Measurements from ENCODE around the gene LRP1B. TPM values are rescaled to one million over a fixed set of nuclear protein-coding genes. Genes with fewer than 3 reads are reported as not detected.

Gene LRP1B
- total and polyA plus RNA-seq, 2 donors (not counting 1 experiment from before 2014, with no cell fraction given) = not detected

DNA sequence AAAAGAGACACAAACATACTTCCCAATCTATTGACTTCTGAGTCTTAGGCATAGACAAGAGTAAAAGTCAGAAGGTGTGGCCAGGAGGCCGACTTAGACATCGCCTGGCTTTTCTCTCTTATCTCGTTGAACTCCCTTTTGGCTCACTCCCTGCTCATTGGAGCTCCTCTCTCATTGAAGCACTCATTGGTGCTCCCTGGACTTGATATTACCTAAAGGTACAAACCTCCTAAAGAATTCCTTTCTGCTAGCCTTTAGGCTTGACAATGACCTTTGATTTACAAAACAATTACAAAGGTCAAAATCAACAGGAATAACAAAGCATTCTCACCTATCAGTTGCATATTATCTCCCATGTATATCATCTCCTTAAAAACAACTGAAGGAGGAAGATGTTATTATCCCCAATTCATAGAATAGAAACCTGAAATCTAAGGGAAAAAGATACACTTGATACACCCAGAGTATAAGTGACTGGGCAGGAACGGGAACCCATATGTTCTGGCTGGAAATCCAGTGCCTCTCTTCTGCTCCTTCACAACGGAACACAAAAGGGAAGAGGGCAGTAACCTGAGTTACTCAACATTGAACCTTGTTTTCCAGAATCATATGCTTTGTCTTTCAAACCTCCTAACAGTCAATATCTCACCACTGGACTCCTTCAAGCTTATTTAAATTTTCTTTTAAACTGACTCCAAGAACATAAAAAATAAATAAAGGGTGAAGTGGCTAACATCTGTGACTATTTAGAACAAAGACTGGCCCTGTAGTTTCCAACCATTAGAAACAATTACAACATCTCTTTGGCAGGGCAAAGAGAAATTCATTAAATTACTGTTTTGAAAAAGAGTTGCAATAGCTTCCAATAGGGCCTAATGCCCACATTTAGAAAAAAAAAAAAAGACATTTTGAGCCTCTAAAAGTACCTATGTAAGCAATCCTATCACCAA lies 1247.9 kb downstream of the LRP1B start:
- CTCF ChIA-PET = no interaction called here
- Histone ChIP-seq H2AFZ (ENCODE audit: insufficient read depth, low read depth, low read length, poor library complexity, severe bottlenecking) (no peak overlapping the region), H3K79me2 (ENCODE audit: control insufficient read depth, insufficient read depth, low read length) (no peaks in the 10 kb centered on the region), H3K9ac (ENCODE audit: low read length) (no peak overlapping the region), H3K9me3 (ENCODE audit: control extremely low read depth in 1 of 3, control insufficient read depth in 2 of 3, insufficient read depth in 1 of 3, low read length in 2 of 3) (no peaks in the 10 kb centered on the region), H3K4me3 (ENCODE audit: control extremely low read depth in 1 of 5, extremely low read depth in 1 of 5, insufficient read depth in 1 of 5, low read depth in 2 of 5, low read length in 4 of 5) (no peak overlapping the region), H3K4me1 (ENCODE audit: control insufficient read depth in 2 of 2, insufficient read depth in 2 of 2, low read length in 2 of 2) (no peaks in the 10 kb centered on the region), H3K4me2 (replicated peaks; ENCODE audit: low read depth, low read length, poor library complexity, severe bottlenecking) (no peak overlapping the region), H3K36me3 (replicated peaks in 1 of 2; ENCODE audit: control extremely low read depth in 1 of 2, control insufficient read depth in 1 of 2, extremely low read depth in 1 of 2, insufficient read depth in 2 of 2, low read length in 1 of 2) (no peaks in the 10 kb centered on the region), H4K20me1 (ENCODE audit: control insufficient read depth, insufficient read depth, low read length, poor library complexity, severe bottlenecking) (no peaks in the 10 kb centered on the region), H3K27me3 (replicated peaks in 1 of 4; ENCODE audit: control extremely low read depth in 1 of 4, control insufficient read depth in 3 of 4, insufficient read depth in 4 of 4, low read length in 3 of 4) (no peaks in the 10 kb centered on the region), H3K27ac (ENCODE audit: low read length in 2 of 2) (no peak overlapping the region)
- intact Hi-C loops (cut with micrococcal nuclease) = no loop called here
- no peak for DNase-seq
- Mint-ChIP-seq H3K4me1 (no peaks in the 10 kb centered on the region), H3K9me3 (ENCODE audit: insufficient read depth) (peaks cover 3% of the 10 kb centered on the region), H3K27me3 (no peaks in the 10 kb centered on the region), H3K4me3 (no peak overlapping the region), H3K27ac (no peak overlapping the region)
- ATAC-seq (ENCODE audit: low read depth) = no peak
- 85% methylated on average over 4 of the region's 5 CpGs for WGBS (ENCODE audit: insufficient coverage)
- TF ChIP-seq EZH2 (IDR thresholded peaks at IDR 0.05; ENCODE audit: borderline replicate concordance, insufficient read depth, low read depth, low read length, poor library complexity, severe bottlenecking) (no peak), CTCF (IDR thresholded peaks at IDR 0.05) (no peak)
- POLR2A ChIA-PET = no interaction called here

DNA sequence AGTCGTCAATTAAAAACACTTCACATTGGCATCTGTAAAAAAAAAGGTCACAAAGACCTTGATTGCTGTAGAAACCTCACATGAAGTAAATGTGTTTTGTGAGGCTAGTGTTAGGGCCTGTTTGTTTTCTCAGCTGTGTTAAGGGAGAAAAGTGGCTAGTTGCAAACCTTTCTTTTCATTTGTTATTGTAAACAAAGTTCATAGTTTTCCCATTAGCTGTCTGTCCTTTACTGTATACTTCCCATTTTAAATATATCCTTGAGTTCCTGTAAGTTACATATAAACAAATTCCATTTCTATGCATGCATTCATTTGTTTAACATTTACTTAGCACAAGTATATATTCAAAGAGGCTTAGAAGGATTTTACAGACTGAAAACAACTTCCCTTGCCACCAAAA lies 1250.2 kb downstream of the LRP1B start:
- Mint-ChIP-seq H3K4me3 (no peak overlapping the region), H3K27me3 (no peaks in the 10 kb centered on the region), H3K9me3 (ENCODE audit: insufficient read depth) (peaks cover 4% of the 10 kb centered on the region), H3K27ac (no peak overlapping the region), H3K4me1 (no peaks in the 10 kb centered on the region)
- no peak for DNase-seq
- Histone ChIP-seq H3K27ac (ENCODE audit: low read length in 2 of 2) (no peak overlapping the region), H3K36me3 (replicated peaks in 1 of 2; ENCODE audit: control extremely low read depth in 1 of 2, control insufficient read depth in 1 of 2, extremely low read depth in 1 of 2, insufficient read depth in 2 of 2, low read length in 1 of 2) (no peaks in the 10 kb centered on the region), H3K79me2 (ENCODE audit: control insufficient read depth, insufficient read depth, low read length) (no peaks in the 10 kb centered on the region), H4K20me1 (ENCODE audit: control insufficient read depth, insufficient read depth, low read length, poor library complexity, severe bottlenecking) (no peaks in the 10 kb centered on the region), H2AFZ (ENCODE audit: insufficient read depth, low read depth, low read length, poor library complexity, severe bottlenecking) (no peak overlapping the region), H3K4me3 (ENCODE audit: control extremely low read depth in 1 of 5, extremely low read depth in 1 of 5, insufficient read depth in 1 of 5, low read depth in 2 of 5, low read length in 4 of 5) (no peak overlapping the region), H3K9ac (ENCODE audit: low read length) (no peak overlapping the region), H3K4me1 (ENCODE audit: control insufficient read depth in 2 of 2, insufficient read depth in 2 of 2, low read length in 2 of 2) (no peaks in the 10 kb centered on the region), H3K4me2 (replicated peaks; ENCODE audit: low read depth, low read length, poor library complexity, severe bottlenecking) (no peak overlapping the region), H3K27me3 (replicated peaks in 1 of 4; ENCODE audit: control extremely low read depth in 1 of 4, control insufficient read depth in 3 of 4, insufficient read depth in 4 of 4, low read length in 3 of 4) (no peaks in the 10 kb centered on the region), H3K9me3 (ENCODE audit: control extremely low read depth in 1 of 3, control insufficient read depth in 2 of 3, insufficient read depth in 1 of 3, low read length in 2 of 3) (no peaks in the 10 kb centered on the region)
- TF ChIP-seq CTCF (IDR thresholded peaks at IDR 0.05) (no peak), EZH2 (IDR thresholded peaks at IDR 0.05; ENCODE audit: borderline replicate concordance, insufficient read depth, low read depth, low read length, poor library complexity, severe bottlenecking) (no peak)
- WGBS (ENCODE audit: insufficient coverage) = no CpG with 5 or more reads among the region's 1 CpG
- CTCF ChIA-PET = no interaction called here
- intact Hi-C loops (cut with micrococcal nuclease) = no loop called here
- ATAC-seq (ENCODE audit: low read depth) = no peak
- POLR2A ChIA-PET = no interaction called here
